Naive thymus-derived CD4-positive, alpha-beta T cell (primary cell): ENCODE results near the gene PHC3. TPM values are rescaled to one million over a fixed set of nuclear protein-coding genes. Genes with fewer than 3 reads are reported as not detected.

ENCODE experiments used
- ATAC-seq: fragments of 150-1000 bp; cut with Tn5 transposase; 2 replicates; pipeline ENCODE4 v1.10.0; 2021; ENCODE audit warnings: mild to moderate bottlenecking, moderate library complexity
- CTCF ChIA-PET: fragments of 350-600 bp; sonication (Branson Sonifier 250); formaldehyde crosslinking; loops from one replicate; lab custom pipeline; 2021; ENCODE audit warnings: antibody characterized with exemption; lab: Charles Lee
- POLR2A ChIA-PET: fragments of 350-600 bp; sonication (Branson Sonifier 250); formaldehyde crosslinking; loops from one replicate; lab custom pipeline; 2021; ENCODE audit warnings: antibody characterized with exemption, inconsistent platforms; lab: Charles Lee
- DNase-seq, 9 donors: peaks; one replicate each; pipeline versions ENCODE4 v3.0.0 to v3.0.0-alpha.2; 2020 to 2022; ENCODE audit warnings: mixed read lengths in 1 of 9
- H3K27ac ChIP-seq: one replicate; pipeline ENCODE4 v1.7.0; 2013; ENCODE audit warnings: mild to moderate bottlenecking, low read depth, low read length, moderate library complexity
- H3K27me3 ChIP-seq, 2 donors: one replicate each; pipeline ENCODE4 v1.7.0; 2013; ENCODE audit warnings: low read length in 2 of 2, mild to moderate bottlenecking in 2 of 2, moderate library complexity in 2 of 2; ENCODE audit not compliant: control insufficient read depth in 2 of 2, insufficient read depth in 2 of 2
- H3K36me3 ChIP-seq, 3 experiments: 1 replicate in 2 of 3; 2 replicates in 1 of 3; pipeline ENCODE4 v1.7.0; 2013; ENCODE audit warnings: low read length in 3 of 3, mild to moderate bottlenecking in 3 of 3, moderate library complexity in 1 of 3; ENCODE audit not compliant: insufficient read depth in 3 of 3, control insufficient read depth in 2 of 3
- H3K4me1 ChIP-seq, 2 donors: one replicate each; pipeline ENCODE4 v1.7.0; 2013; ENCODE audit warnings: low read length in 2 of 2, mild to moderate bottlenecking in 2 of 2, moderate library complexity in 1 of 2; ENCODE audit not compliant: control insufficient read depth in 2 of 2, insufficient read depth in 2 of 2
- H3K4me3 ChIP-seq: 2 replicates; pipeline ENCODE4 v1.7.0; 2013; ENCODE audit warnings: mild to moderate bottlenecking, low read length
- H3K9me3 ChIP-seq, 3 experiments: 1 replicate in 2 of 3; 2 replicates in 1 of 3; pipeline ENCODE4 v1.7.0; 2013; ENCODE audit warnings: low read length in 3 of 3; ENCODE audit not compliant: control insufficient read depth in 2 of 3
- H3K27ac Mint-ChIP-seq, 9 donors: one replicate each; pipeline ENCODE4 v1.8.0; 2020 to 2022; ENCODE audit warnings: mixed read lengths in 9 of 9, mild to moderate bottlenecking in 8 of 9, moderate library complexity in 5 of 9, inconsistent platforms in 2 of 9
- H3K27me3 Mint-ChIP-seq, 5 donors: one replicate each; pipeline ENCODE4 v1.8.0; 2021 to 2022; ENCODE audit warnings: mixed read lengths in 5 of 5, mild to moderate bottlenecking in 1 of 5
- H3K36me3 Mint-ChIP-seq, 5 donors: one replicate each; pipeline ENCODE4 v1.8.0; 2020 to 2022; ENCODE audit warnings: mixed read lengths in 5 of 5, mild to moderate bottlenecking in 3 of 5, inconsistent platforms in 1 of 5
- H3K4me1 Mint-ChIP-seq, 7 donors: one replicate each; pipeline ENCODE4 v1.8.0; 2020 to 2022; ENCODE audit warnings: mixed read lengths in 7 of 7, mild to moderate bottlenecking in 3 of 7, inconsistent platforms in 1 of 7
- H3K4me3 Mint-ChIP-seq, 10 donors: one replicate each; pipeline ENCODE4 v1.8.0; 2020 to 2022; ENCODE audit warnings: mild to moderate bottlenecking in 10 of 10, mixed read lengths in 10 of 10, moderate library complexity in 6 of 10, inconsistent platforms in 2 of 10
- H3K9me3 Mint-ChIP-seq, 11 donors: one replicate each; pipeline ENCODE4 v1.8.0; 2020 to 2022; ENCODE audit warnings: mixed read lengths in 11 of 11, mild to moderate bottlenecking in 4 of 11, inconsistent platforms in 1 of 11, moderate library complexity in 1 of 11
- intact Hi-C, 2 donors: fragments of 100-400 bp; cut with micrococcal nuclease; formaldehyde crosslinking; loops; one replicate each; pipeline ENCODE4 v1.15.1; 2023
- polyA plus RNA-seq, 2 donors: library from polyadenylated mRNA; unstranded; fragments of 300-500 nt; fragmentation: Illumina TruSeq; gene quantifications; one replicate each; pipeline ENCODE4 v1.2.3, GENCODE V29; 2021
- total RNA-seq, 6 experiments: library from RNA in 5 of 6; stranded (reverse) in 5 of 6; gene quantifications; 1 replicate in 5 of 6; 2 replicates in 1 of 6; pipeline ENCODE4 v1.2.3 and lab custom pipeline; 2021 to 2026

Gene PHC3
- total and polyA plus RNA-seq, 7 experiments from 2014 or later, result 46.3 to 215 (median 130) TPM

DNA sequence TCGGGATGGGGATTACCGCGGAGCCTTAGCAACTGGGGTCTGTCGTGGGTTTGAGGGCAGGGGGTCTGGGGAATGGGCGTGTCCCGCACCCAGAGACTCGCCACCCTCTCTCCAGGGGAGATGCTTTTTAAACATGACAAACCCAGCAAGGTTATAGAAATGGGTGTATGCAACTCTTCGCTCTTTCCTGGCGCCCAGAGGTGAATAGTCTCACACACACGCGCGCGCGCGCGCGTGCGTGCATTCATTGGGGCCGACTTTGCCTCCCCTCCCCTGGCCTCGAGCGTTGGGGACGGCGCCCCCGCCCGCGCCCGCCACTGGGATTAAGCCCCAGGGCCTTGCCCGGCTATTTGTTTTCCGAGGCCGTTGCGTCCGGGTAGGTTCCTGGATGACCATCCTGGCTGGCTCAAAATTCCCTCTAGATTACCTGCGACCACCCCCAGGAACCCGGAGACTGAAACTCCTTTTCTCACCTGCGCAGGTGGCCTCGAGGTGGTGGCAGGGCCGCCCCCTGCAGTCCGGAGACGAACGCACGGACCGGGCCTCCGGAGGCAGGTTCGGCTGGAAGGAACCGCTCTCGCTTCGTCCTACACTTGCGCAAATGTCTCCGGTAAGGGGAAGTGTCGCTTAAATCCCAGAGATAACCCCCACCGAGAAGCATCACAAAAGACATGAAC is 143.0 kb downstream of the PHC3 start:
- Histone ChIP-seq H3K27me3 (no peaks in the 10 kb centered on the region), H3K9me3 (no peaks in the 10 kb centered on the region), H3K4me1 (peaks cover 7% of the 10 kb centered on the region in 2 donors), H3K27ac (peak overlapping the region; percentile 63), H3K36me3 (no peaks in the 10 kb centered on the region), H3K4me3 (peak overlapping the region; percentile 88)
- Mint-ChIP-seq H3K9me3 (peaks cover 0 to 4% (median 0%) of the 10 kb centered on the region in 11 donors), H3K36me3 (peaks cover 0 to 13% (median 6%) of the 10 kb centered on the region in 5 donors), H3K4me1 (peaks cover 17 to 61% (median 43%) of the 10 kb centered on the region in 7 donors), H3K27ac (peak overlapping the region; percentile 33 to 92 (median 82)), H3K4me3 (peak overlapping the region; percentile 86 to 93 (median 90)), H3K27me3 (peaks cover 0 to 6% (median 0%) of the 10 kb centered on the region in 5 donors)
- intact Hi-C loops, result loop anchor here (1.0 to 10.0 kb wide), 16 partner anchors 8 to 866 kb away; partner anchors contain the start of genes LRRC34 (in 2 of the 2), LRRIQ4 (in 2 of the 2), PRKCI (in 2 of the 2) and SKIL (in 2 of the 2)
- DNase-seq, result peak in 8 of 9 donors; percentile 18 to 58 (median 52)
- ATAC-seq, result peak; percentile 31
- ChIA-PET POLR2A (interaction anchor here (0.9 to 6.5 kb wide), 8 partner anchors 18 to 266 kb away, joined by 3 to 62 read pairs (median 4); partner anchors contain the start of gene SEC62), CTCF (interaction anchor here (0.5 to 1.3 kb wide), 7 partner anchors 17 to 275 kb away, joined by 3 to 4 read pairs (median 3); partner anchors contain the start of genes SEC62 and TERC)

Other genes with a start within 250 kb of the PHC3 start
- 100 to 1,000 TPM in 3 of 5 experiments, 10 to 100 TPM in 2; 75.2 to 156 (median 110) TPM for gene SEC62, start 214.9 kb downstream of the PHC3 start, total RNA-seq
- 100 to 1,000 TPM in 1 of 2 donors, 10 to 100 TPM in 1; 68.1 to 253 TPM for gene SEC62, start 214.9 kb downstream of the PHC3 start, polyA plus RNA-seq
- 10 to 100 TPM in 2 of 5 experiments, 1 to 10 TPM in 3; 6.1 to 44.3 (median 8.7) TPM for gene GPR160, start 143.7 kb downstream of the PHC3 start, total RNA-seq
- gene GPR160, start 143.7 kb downstream of the PHC3 start, polyA plus RNA-seq, result 10 to 100 TPM; 17.1 to 22.8 TPM
- 10 to 100 TPM; 14.7 to 26.2 (median 20.5) TPM for gene PRKCI, start 40.7 kb upstream of the PHC3 start, total RNA-seq
- 10 to 100 TPM; 21.7 to 22.6 TPM for gene PRKCI, start 40.7 kb upstream of the PHC3 start, polyA plus RNA-seq
- gene SKIL, start 176.0 kb upstream of the PHC3 start, total RNA-seq, result 10 to 100 TPM; 19.1 to 80.5 (median 40.9) TPM
- gene SKIL, start 176.0 kb upstream of the PHC3 start, polyA plus RNA-seq, result 1 to 10 TPM; 4.7 to 6.0 TPM
- not detected for gene CLDN11, start 237.1 kb upstream of the PHC3 start, total RNA-seq
- gene CLDN11, start 237.1 kb upstream of the PHC3 start, polyA plus RNA-seq, result not detected